GM18907 (cell line): Measurements from ENCODE around the gene PLSCR2.
"Not testable (repeated sequence)": the region's sequence is repeated elsewhere in the genome, so short reads cannot be mapped to it uniquely, and the experiment has no call there.

Source experiments
- ATAC-seq: cut with Tn5 transposase; IDR thresholded peaks from one replicate; pipeline ENCODE4 v1.9.1; 2021; ENCODE audit warnings: mild to moderate bottlenecking, moderate library complexity; ENCODE audit not compliant: unreplicated experiment

PLSCR2 gene

GRCh38 chr3:146421819-146422759 lies 47.3 kb downstream of the PLSCR2 start:
- ATAC-seq = no peak

- no peak for ATAC-seq
Measured at GRCh38 chr3:146416366-146416765, 53.0 kb downstream of the PLSCR2 start.

GRCh38 chr3:146414010-146414409 lies 55.4 kb downstream of the PLSCR2 start:
- no peak for ATAC-seq

GRCh38 chr3:146412711-146413110 lies 56.6 kb downstream of the PLSCR2 start:
- not testable (repeated sequence) for ATAC-seq

- ATAC-seq = no peak
Measured at GRCh38 chr3:146407956-146408355, 61.4 kb downstream of the PLSCR2 start.

- ATAC-seq = no peak
Measured at GRCh38 chr3:146404436-146404835, 64.9 kb downstream of the PLSCR2 start.

- ATAC-seq = no peak
Measured at GRCh38 chr3:146403792-146404191, 65.6 kb downstream of the PLSCR2 start.

- ATAC-seq = no peak
Measured at GRCh38 chr3:146396792-146397191, 72.6 kb downstream of the PLSCR2 start.

GRCh38 chr3:146395164-146395563 lies 74.2 kb downstream of the PLSCR2 start:
- no peak for ATAC-seq

GRCh38 chr3:146390957-146391356 lies 78.4 kb downstream of the PLSCR2 start:
- no peak for ATAC-seq

GRCh38 chr3:146390006-146390772 lies 79.2 kb downstream of the PLSCR2 start:
- ATAC-seq = no peak

- no peak for ATAC-seq
Measured at GRCh38 chr3:146387566-146387965, 81.8 kb downstream of the PLSCR2 start.

GRCh38 chr3:146386936-146387335 lies 82.4 kb downstream of the PLSCR2 start:
- no peak for ATAC-seq

- ATAC-seq = no peak
Measured at GRCh38 chr3:146384786-146385185, 84.6 kb downstream of the PLSCR2 start.
